SH-SY5Y (cell line): Measurements from ENCODE around the gene RNF138.

Source experiments
- GATA2 ChIP-seq: IDR thresholded peaks from 2 replicates; pipeline ENCODE4 v1.6.1; 2011; ENCODE audit warnings: mild to moderate bottlenecking, low read depth, low read length
- GATA3 ChIP-seq: IDR thresholded peaks from 2 replicates; pipeline ENCODE4 v1.6.1; 2011; ENCODE audit warnings: low read depth, mild to moderate bottlenecking, low read length, moderate library complexity

DNA sequence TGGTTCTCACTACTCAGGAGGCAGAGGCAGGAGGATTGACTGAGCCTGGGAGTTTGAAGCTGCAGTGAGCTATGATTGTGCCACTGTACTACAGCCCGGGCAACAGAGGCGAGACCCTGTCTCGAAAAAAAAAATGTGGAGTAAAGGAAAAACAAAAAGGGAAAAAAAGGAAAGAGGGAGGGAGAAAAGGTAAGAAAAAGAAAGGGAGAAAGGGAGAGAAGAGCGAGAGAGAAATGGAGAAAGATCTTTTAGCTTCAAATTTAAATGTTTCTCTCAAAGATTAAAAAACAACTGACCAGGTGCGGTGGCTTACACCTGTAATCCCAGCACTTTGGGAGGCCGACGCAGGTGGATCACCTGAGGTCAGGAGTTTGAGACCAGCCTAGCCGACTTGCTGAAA lies 7.9 kb upstream of the RNF138 start:
- TF ChIP-seq GATA2 (no peak), GATA3 (no peak)
